Subcutaneous adipose tissue (tissue), 4 donors: ENCODE data around the gene RNF13. TPM values are rescaled to one million over a fixed set of nuclear protein-coding genes. Genes with fewer than 3 reads are reported as not detected.

Source experiments
- total RNA-seq, 4 donors: library from RNA; depleted of rRNA; stranded (reverse); fragments of >200 nt; gene quantifications; one replicate each; pipeline ENCODE4 v1.1.0, GENCODE V29; 2016
- TF ChIP-seq, protein P1 (sequence below): fragments of 450-650 bp; IDR thresholded peaks from one replicate; pipeline ENCODE4 v1.5.1; 2016; ENCODE audit warnings: low read depth, mild to moderate bottlenecking, control low read depth, antibody characterized with exemption, moderate library complexity

Gene RNF13
- total RNA-seq, 4 donors from 2014 or later, result 81.0 to 188 (median 128) TPM

DNA sequence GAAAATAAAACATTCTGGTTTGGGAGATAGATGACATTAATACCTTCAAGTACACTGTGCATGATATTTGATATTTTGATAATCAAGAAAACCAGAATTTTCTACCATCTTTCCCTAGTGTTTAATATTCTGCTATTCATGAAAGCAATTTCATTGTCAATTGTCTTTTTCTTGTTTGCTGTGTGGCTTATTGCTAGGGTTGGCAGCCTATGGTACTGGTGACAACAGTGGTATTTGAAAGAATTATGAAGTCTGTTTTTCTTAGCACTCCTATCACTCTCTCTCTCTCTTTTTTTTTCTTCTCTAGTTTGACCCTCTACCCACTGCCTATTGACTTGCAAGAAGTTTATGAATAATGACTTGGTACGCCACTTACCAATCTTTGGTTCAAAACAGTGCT, 15.4 kb downstream of the RNF13 start:
- TF ChIP-seq, protein P1, sequence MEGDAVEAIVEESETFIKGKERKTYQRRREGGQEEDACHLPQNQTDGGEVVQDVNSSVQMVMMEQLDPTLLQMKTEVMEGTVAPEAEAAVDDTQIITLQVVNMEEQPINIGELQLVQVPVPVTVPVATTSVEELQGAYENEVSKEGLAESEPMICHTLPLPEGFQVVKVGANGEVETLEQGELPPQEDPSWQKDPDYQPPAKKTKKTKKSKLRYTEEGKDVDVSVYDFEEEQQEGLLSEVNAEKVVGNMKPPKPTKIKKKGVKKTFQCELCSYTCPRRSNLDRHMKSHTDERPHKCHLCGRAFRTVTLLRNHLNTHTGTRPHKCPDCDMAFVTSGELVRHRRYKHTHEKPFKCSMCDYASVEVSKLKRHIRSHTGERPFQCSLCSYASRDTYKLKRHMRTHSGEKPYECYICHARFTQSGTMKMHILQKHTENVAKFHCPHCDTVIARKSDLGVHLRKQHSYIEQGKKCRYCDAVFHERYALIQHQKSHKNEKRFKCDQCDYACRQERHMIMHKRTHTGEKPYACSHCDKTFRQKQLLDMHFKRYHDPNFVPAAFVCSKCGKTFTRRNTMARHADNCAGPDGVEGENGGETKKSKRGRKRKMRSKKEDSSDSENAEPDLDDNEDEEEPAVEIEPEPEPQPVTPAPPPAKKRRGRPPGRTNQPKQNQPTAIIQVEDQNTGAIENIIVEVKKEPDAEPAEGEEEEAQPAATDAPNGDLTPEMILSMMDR, result no peak

DNA sequence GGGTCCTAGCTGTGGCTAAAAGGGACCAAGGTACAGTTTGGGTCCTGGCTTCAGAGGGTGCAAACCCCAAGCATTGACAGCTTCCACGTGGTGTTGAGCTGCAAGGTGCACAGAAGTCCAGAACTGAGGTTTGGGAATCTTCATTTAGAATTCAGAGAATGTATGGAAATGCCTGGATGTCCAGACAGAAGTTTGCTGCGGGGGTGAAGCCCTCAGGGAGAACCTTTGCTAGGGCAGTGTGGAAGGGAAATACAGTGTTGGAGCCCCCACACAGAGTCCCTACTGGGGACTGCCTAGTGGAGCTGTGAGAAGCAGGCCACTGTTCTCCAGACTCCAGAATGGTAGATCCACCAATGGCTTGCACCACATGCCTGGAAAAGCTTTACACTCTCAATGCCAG, 17.9 kb downstream of the RNF13 start:
- TF ChIP-seq, protein P1, result no peak

DNA sequence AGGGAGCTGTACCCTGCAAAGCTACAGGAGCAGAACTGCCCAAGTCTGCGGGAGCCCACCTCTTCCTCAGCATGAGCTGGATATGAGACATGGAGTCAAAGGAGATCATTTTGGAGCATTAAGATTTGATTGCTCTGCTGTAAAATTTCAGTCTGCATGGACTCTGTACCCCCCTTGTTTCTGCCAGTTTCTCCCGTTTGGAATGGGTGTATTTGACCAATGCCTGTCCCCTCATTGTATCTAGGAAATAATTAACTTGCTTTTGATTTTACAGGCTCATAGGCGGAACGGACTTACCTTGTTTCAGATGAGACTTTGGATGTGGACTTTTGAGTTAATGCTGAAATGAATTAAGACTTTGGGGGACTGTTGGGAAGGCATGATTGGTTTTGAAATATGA, 18.3 kb downstream of the RNF13 start:
- TF ChIP-seq, protein P1, result no peak

DNA sequence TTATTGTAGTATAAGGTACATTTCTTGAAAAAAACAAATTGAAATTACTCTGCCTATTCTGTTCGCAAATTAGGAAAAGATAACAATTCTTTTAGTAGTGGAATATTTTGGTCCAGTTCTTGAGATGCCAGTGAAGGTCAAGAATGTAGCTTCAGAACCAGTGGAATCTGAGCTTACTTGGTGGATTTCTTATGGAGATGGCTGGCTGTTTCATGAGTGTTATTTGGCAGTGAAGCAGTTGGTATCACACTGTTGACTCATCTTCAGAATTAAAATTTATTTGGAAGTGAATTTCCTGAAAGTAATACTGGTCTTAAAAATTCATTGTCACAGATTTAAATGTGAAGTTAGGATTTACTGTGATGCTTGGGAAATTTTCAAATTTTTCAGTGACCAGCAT, 19.1 kb downstream of the RNF13 start:
- TF ChIP-seq, protein P1, result no peak

- TF ChIP-seq, protein P1, result no peak
These were observed 20.2 kb downstream of the RNF13 start for GRCh38 chr3:149833241-149833640.

GRCh38 chr3:149839896-149840295, 26.9 kb downstream of the RNF13 start:
- TF ChIP-seq, protein P1, result no peak

- TF ChIP-seq, protein P1, result no peak
These were observed 30.5 kb downstream of the RNF13 start for GRCh38 chr3:149843502-149843901.
